Keratinocyte (primary cell): Measurements from ENCODE around the gene DACH1. TPM values are rescaled to one million over a fixed set of nuclear protein-coding genes. Genes with fewer than 3 reads are reported as not detected.

Experiments used
- DNase-seq: peaks from one replicate; pipeline ENCODE4 v3.0.0-alpha.2; 2011; ENCODE audit warnings: low read depth, missing footprints, low spot score
- FAIRE-seq: peaks from 2 replicates; lab custom pipeline; 2011; peaks lifted over from hg19 to GRCh38; lab: Jason Lieb, UNC
- H2AFZ ChIP-seq: 2 replicates; pipeline ENCODE4 v1.6.0; 2012; ENCODE audit warnings: low read length, control low read depth, inconsistent platforms; ENCODE audit not compliant: control insufficient read depth
- H3K27ac ChIP-seq: 2 replicates; pipeline ENCODE4 v1.5.1; 2011; ENCODE audit warnings: low read length; ENCODE audit not compliant: control insufficient read depth, insufficient read depth
- H3K27me3 ChIP-seq: 3 replicates; pipeline ENCODE4 v1.6.0; 2011; ENCODE audit warnings: low read length; ENCODE audit not compliant: control insufficient read depth, insufficient read depth; ENCODE audit errors: extremely low read depth
- H3K36me3 ChIP-seq, 2 experiments: 2 replicates in 1 of 2; 3 replicates in 1 of 2; pipeline ENCODE4 v1.5.1; 2011; ENCODE audit warnings: low read length in 2 of 2, mild to moderate bottlenecking in 1 of 2; ENCODE audit not compliant: control insufficient read depth in 2 of 2, insufficient read depth in 2 of 2; ENCODE audit errors: extremely low read depth in 1 of 2
- H3K4me1 ChIP-seq: 3 replicates; pipeline ENCODE4 v1.5.1; 2011; ENCODE audit warnings: low read length; ENCODE audit not compliant: control insufficient read depth, insufficient read depth; ENCODE audit errors: extremely low read depth
- H3K4me2 ChIP-seq: 3 replicates; pipeline ENCODE4 v1.6.0; 2011; ENCODE audit warnings: low read depth, low read length; ENCODE audit not compliant: control insufficient read depth, insufficient read depth; ENCODE audit errors: extremely low read depth
- H3K4me3 ChIP-seq, 3 experiments: fragments of 200-600 bp in 1 of 3; sonication (generic) in 1 of 3; 2 replicates in 2 of 3; 3 replicates in 1 of 3; pipeline ENCODE4 v1.5.1; 2011 to 2016; ENCODE audit warnings: low read length in 3 of 3, mild to moderate bottlenecking in 3 of 3, control low read depth in 2 of 3, inconsistent platforms in 1 of 3, low read depth in 1 of 3, mixed read lengths in 1 of 3, mixed run types in 1 of 3, moderate library complexity in 1 of 3; ENCODE audit not compliant: control insufficient read depth in 2 of 3, insufficient read depth in 2 of 3; ENCODE audit errors: extremely low read depth in 1 of 3
- H3K79me2 ChIP-seq: 2 replicates; pipeline ENCODE4 v1.6.0; 2012; ENCODE audit warnings: low read length; ENCODE audit not compliant: control insufficient read depth, insufficient read depth
- H3K9ac ChIP-seq: 3 replicates; pipeline ENCODE4 v1.6.0; 2011; ENCODE audit warnings: low read length; ENCODE audit not compliant: control insufficient read depth, insufficient read depth; ENCODE audit errors: extremely low read depth
- H3K9me1 ChIP-seq: 3 replicates; pipeline ENCODE4 v1.6.0; 2011; ENCODE audit warnings: low read length; ENCODE audit not compliant: control insufficient read depth, insufficient read depth; ENCODE audit errors: extremely low read depth
- H3K9me3 ChIP-seq: 2 replicates; pipeline ENCODE4 v1.5.1; 2012; ENCODE audit warnings: low read depth, low read length; ENCODE audit not compliant: control insufficient read depth
- H4K20me1 ChIP-seq: 3 replicates; pipeline ENCODE4 v1.6.0; 2011; ENCODE audit warnings: low read length; ENCODE audit not compliant: control insufficient read depth, insufficient read depth; ENCODE audit errors: extremely low read depth
- CTCF ChIP-seq, 3 experiments: IDR thresholded peaks in 1 of 3; conservative IDR thresholded peaks in 1 of 3; optimal IDR thresholded peaks in 1 of 3; 2 replicates in 2 of 3; 3 replicates in 1 of 3; pipeline versions ENCODE3 to v1.5.1; 2011; ENCODE audit warnings: low read length in 3 of 3, mild to moderate bottlenecking in 3 of 3, moderate library complexity in 2 of 3, control low read depth in 1 of 3, inconsistent platforms in 1 of 3; ENCODE audit not compliant: insufficient read depth in 2 of 3; ENCODE audit errors: extremely low read depth in 1 of 3
- EZH2 ChIP-seq: IDR thresholded peaks from one replicate; pipeline ENCODE4 v1.6.1; 2012; ENCODE audit warnings: inconsistent platforms, mild to moderate bottlenecking, low read length, moderate library complexity
- dilution Hi-C: fragments of 300-500 bp; cut with MboI; formaldehyde crosslinking; loops from one replicate; pipeline ENCODE4 v1.7.0; 2020; ENCODE audit warnings: low sequenced_read_pairs; ENCODE audit not compliant: extremely low pct_ligation_motif_present
- polyA plus RNA-seq, 5 experiments: library from polyadenylated mRNA; depleted of rRNA in 3 of 5; stranded (reverse) in 3 of 5; stranded (forward) in 1 of 5; unstranded in 1 of 5; fragments of >200 nt; gene quantifications; 1 replicate in 1 of 5; 2 replicates in 3 of 5; 3 replicates in 1 of 5; pipeline versions ENCODE4 v1.2.1 to v1.2.3, GENCODE V29; 2011 to 2012; ENCODE audit warnings: missing spikeins in 2 of 5, low read depth in 1 of 5, low replicate concordance in 1 of 5

The DACH1 gene
- polyA plus RNA-seq, 1 donor (not counting 4 experiments of a cell fraction or from before 2014, with no cell fraction given): not detected

- DNase-seq: no peak
- dilution Hi-C loops: no loop called here
These were observed 367.8 kb downstream of the DACH1 start for GRCh38 chr13:71499235-71499634.

DNA sequence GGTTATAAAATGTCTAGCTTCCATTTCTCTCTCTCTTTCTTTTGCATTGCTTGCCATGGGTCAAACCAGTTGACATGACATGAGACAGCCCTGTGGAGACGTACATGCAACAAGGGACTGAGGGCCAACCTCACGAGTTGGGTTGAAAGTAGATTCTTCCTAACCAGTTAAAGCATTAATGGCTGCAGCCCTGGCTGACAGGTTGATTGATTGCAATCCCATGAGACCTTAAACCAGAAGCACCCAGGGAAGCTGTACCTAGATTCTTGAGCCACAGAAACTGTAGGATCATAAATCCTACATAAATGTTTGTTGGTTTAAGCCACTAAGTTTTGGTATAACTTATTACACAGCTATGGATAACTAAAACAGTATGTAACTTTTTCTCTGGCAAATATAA lies 373.8 kb downstream of the DACH1 start:
- Histone ChIP-seq H3K79me2 (no peaks in the 10 kb centered on the region), H4K20me1 (no peaks in the 10 kb centered on the region), H3K9me1 (no peaks in the 10 kb centered on the region), H3K36me3 (no peaks in the 10 kb centered on the region), H2AFZ (no peak overlapping the region), H3K4me2 (no peak overlapping the region), H3K9me3 (no peaks in the 10 kb centered on the region), H3K27ac (no peak overlapping the region), H3K4me3 (no peak overlapping the region), H3K27me3 (no peaks in the 10 kb centered on the region), H3K9ac (no peak overlapping the region), H3K4me1 (no peaks in the 10 kb centered on the region)
- TF ChIP-seq CTCF (optimal IDR thresholded peaks at IDR 0.05 in 1 of 3, IDR thresholded peaks at IDR 0.05 in 1 of 3, conservative IDR thresholded peaks at IDR 0.05 in 1 of 3; ENCODE audit: extremely low read depth in 1 of 3, insufficient read depth in 2 of 3, low read length in 3 of 3): no peak
- TF ChIP-seq EZH2: no peak
- FAIRE-seq (no peak), DNase-seq (no peak)
- dilution Hi-C loops: no loop called here

More at GRCh38 chr13:71499235-71499634, 367.8 kb downstream of the DACH1 start:
- no peak overlapping the region for H3K9ac ChIP-seq
- H3K36me3 ChIP-seq: no peaks in the 10 kb centered on the region
- H3K9me3 ChIP-seq: no peaks in the 10 kb centered on the region
- H3K79me2 ChIP-seq: no peaks in the 10 kb centered on the region
- H3K27me3 ChIP-seq: no peaks in the 10 kb centered on the region
- no peak overlapping the region for H2AFZ ChIP-seq
- TF ChIP-seq CTCF (optimal IDR thresholded peaks at IDR 0.05 in 1 of 3, IDR thresholded peaks at IDR 0.05 in 1 of 3, conservative IDR thresholded peaks at IDR 0.05 in 1 of 3; ENCODE audit: extremely low read depth in 1 of 3, insufficient read depth in 2 of 3, low read length in 3 of 3) (no peak), EZH2 (no peak)
- FAIRE-seq: no peak
- H4K20me1 ChIP-seq: no peaks in the 10 kb centered on the region
- H3K9me1 ChIP-seq: no peaks in the 10 kb centered on the region
- H3K4me3 ChIP-seq: no peak overlapping the region
- H3K4me2 ChIP-seq: no peak overlapping the region
- no peak overlapping the region for H3K27ac ChIP-seq
- H3K4me1 ChIP-seq: no peaks in the 10 kb centered on the region
